Stomach (tissue), 4 donors: ENCODE data around the gene KLHL29.

Source experiments
- EP300 ChIP-seq: sonication (generic); formaldehyde crosslinking; IDR thresholded peaks from one replicate; pipeline ENCODE4 v1.6.1; 2017; ENCODE audit warnings: antibody characterized with exemption
- POLR2A ChIP-seq, 4 donors: fragments of 450-650 bp; IDR thresholded peaks; one replicate each; pipeline ENCODE4 v1.6.1; 2016; ENCODE audit warnings: antibody characterized with exemption in 4 of 4, control low read depth in 2 of 4, mild to moderate bottlenecking in 1 of 4, moderate library complexity in 1 of 4
- POLR2AphosphoS5 ChIP-seq, 3 donors: sonication (generic); formaldehyde crosslinking; IDR thresholded peaks; one replicate each; pipeline ENCODE4 v1.6.1; 2016; ENCODE audit warnings: antibody characterized with exemption in 3 of 3
- TF ChIP-seq, protein P1 (sequence below), 7 experiments: fragments of 450-650 bp in 4 of 7; fragments of 200-600 bp in 3 of 7; sonication (generic) in 3 of 7; IDR thresholded peaks; one replicate each; pipeline ENCODE4 v1.5.1; 2016 to 2019; ENCODE audit warnings: antibody characterized with exemption in 7 of 7, control low read depth in 2 of 7, mild to moderate bottlenecking in 1 of 7

DNA sequence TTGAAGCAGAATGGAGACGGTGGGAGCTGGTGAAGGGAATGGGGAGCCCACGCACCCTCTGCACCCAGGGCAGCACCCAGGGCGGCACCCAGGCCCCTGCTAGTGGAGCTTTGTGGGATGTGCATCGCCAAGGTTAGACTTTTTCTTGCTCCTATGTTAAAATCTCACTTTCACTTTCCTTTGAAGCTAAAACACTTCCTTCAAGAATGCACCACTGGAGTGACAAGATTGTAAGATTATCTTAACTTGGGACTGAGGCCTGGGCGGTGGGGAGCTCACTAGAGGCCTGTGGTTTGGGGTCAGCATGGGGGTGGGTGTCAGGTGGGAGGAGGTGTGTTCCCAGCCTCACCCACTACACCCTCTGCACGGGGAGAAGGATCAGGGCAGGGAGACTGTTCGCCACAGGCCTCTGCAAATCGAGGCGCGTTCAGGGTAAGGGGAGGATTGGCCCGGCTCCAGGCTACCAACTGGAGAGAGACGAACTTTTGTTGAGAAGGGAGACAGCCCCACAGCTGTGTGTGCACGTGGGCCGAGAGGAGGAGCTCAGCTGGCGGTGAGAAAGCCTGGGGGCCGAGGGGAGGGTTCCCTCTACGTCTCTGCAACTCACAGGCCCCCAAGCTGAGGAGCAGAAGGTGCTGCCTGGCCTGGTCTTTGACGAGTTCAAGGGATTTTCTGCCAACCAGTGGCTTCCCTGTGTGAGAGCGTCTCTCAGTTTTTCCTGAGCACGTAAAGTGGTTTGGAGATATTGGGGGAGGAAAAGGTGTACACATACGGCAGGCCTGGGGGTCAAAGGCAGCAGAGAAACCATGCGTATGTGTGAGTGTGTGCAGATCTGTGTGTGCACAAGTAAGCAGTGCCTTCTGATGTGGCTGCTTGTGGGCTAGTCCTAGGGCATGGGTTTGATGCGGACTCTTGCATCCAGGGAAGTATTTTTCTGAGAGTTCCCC lies 147.7 kb downstream of the KLHL29 start:
- TF ChIP-seq POLR2A (IDR thresholded peaks at IDR 0.05) = no peak
- TF ChIP-seq EP300 = no peak
- TF ChIP-seq, protein P1, sequence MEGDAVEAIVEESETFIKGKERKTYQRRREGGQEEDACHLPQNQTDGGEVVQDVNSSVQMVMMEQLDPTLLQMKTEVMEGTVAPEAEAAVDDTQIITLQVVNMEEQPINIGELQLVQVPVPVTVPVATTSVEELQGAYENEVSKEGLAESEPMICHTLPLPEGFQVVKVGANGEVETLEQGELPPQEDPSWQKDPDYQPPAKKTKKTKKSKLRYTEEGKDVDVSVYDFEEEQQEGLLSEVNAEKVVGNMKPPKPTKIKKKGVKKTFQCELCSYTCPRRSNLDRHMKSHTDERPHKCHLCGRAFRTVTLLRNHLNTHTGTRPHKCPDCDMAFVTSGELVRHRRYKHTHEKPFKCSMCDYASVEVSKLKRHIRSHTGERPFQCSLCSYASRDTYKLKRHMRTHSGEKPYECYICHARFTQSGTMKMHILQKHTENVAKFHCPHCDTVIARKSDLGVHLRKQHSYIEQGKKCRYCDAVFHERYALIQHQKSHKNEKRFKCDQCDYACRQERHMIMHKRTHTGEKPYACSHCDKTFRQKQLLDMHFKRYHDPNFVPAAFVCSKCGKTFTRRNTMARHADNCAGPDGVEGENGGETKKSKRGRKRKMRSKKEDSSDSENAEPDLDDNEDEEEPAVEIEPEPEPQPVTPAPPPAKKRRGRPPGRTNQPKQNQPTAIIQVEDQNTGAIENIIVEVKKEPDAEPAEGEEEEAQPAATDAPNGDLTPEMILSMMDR (IDR thresholded peaks at IDR 0.05) = no peak
- TF ChIP-seq POLR2AphosphoS5 (IDR thresholded peaks at IDR 0.05) = no peak
